ENCODE measurements around the gene SMIM27. TPM values are rescaled to one million over a fixed set of nuclear protein-coding genes. Genes with fewer than 3 reads are reported as not detected.

SMIM27 gene
- total RNA-seq, 1 donor from 2014 or later, result 7.8 TPM

- Mint-ChIP-seq H3K4me1 (ENCODE audit: low read depth, unreplicated experiment) (peaks cover 10% of the 10 kb centered on the region), H3K4me3 (ENCODE audit: unreplicated experiment) (peak overlapping the region; percentile 18), H3K36me3 (ENCODE audit: unreplicated experiment) (no peaks in the 10 kb centered on the region), H3K27ac (ENCODE audit: unreplicated experiment) (no peak overlapping the region), H3K9me3 (ENCODE audit: unreplicated experiment) (peaks cover 8% of the 10 kb centered on the region), H3K27me3 (ENCODE audit: unreplicated experiment) (peaks cover 6% of the 10 kb centered on the region)
- no peak for DNase-seq
- no peak for TF ChIP-seq CTCF (IDR thresholded peaks at IDR 0.05; ENCODE audit: partially characterized antibody, unreplicated experiment)
Measured at GRCh38 chr9:32554107-32554506, 2.0 kb downstream of the SMIM27 start.

GRCh38 chr9:32554591-32554990, 2.5 kb downstream of the SMIM27 start:
- H3K36me3 Mint-ChIP-seq (ENCODE audit: unreplicated experiment), result no peaks in the 10 kb centered on the region
- no peak overlapping the region for H3K4me3 Mint-ChIP-seq (ENCODE audit: unreplicated experiment)
- H3K27ac Mint-ChIP-seq (ENCODE audit: unreplicated experiment), result no peak overlapping the region
- H3K4me1 Mint-ChIP-seq (ENCODE audit: low read depth, unreplicated experiment), result peaks cover 6% of the 10 kb centered on the region
- H3K27me3 Mint-ChIP-seq (ENCODE audit: unreplicated experiment), result peaks cover 6% of the 10 kb centered on the region
- H3K9me3 Mint-ChIP-seq (ENCODE audit: unreplicated experiment), result peaks cover 8% of the 10 kb centered on the region
- no peak for TF ChIP-seq CTCF (IDR thresholded peaks at IDR 0.05; ENCODE audit: partially characterized antibody, unreplicated experiment)
- DNase-seq, result no peak

- Mint-ChIP-seq H3K9me3 (ENCODE audit: unreplicated experiment) (no peaks in the 10 kb centered on the region), H3K4me3 (ENCODE audit: unreplicated experiment) (no peak overlapping the region), H3K27me3 (ENCODE audit: unreplicated experiment) (peaks cover under 1% of the 10 kb centered on the region), H3K27ac (ENCODE audit: unreplicated experiment) (no peak overlapping the region), H3K4me1 (ENCODE audit: low read depth, unreplicated experiment) (no peaks in the 10 kb centered on the region), H3K36me3 (ENCODE audit: unreplicated experiment) (no peaks in the 10 kb centered on the region)
- no peak for TF ChIP-seq CTCF (IDR thresholded peaks at IDR 0.05; ENCODE audit: partially characterized antibody, unreplicated experiment)
- DNase-seq, result no peak
Measured at GRCh38 chr9:32558408-32558934, 6.3 kb downstream of the SMIM27 start.

GRCh38 chr9:32565967-32566366, 13.8 kb downstream of the SMIM27 start:
- Mint-ChIP-seq H3K36me3 (ENCODE audit: unreplicated experiment) (no peaks in the 10 kb centered on the region), H3K9me3 (ENCODE audit: unreplicated experiment) (peaks cover 1% of the 10 kb centered on the region), H3K27ac (ENCODE audit: unreplicated experiment) (no peak overlapping the region), H3K27me3 (ENCODE audit: unreplicated experiment) (peaks cover 1% of the 10 kb centered on the region), H3K4me1 (ENCODE audit: low read depth, unreplicated experiment) (no peaks in the 10 kb centered on the region), H3K4me3 (ENCODE audit: unreplicated experiment) (no peak overlapping the region)
- DNase-seq, result no peak
- TF ChIP-seq CTCF (IDR thresholded peaks at IDR 0.05; ENCODE audit: partially characterized antibody, unreplicated experiment), result no peak

- H3K27ac Mint-ChIP-seq (ENCODE audit: unreplicated experiment), result no peak overlapping the region
- TF ChIP-seq CTCF (IDR thresholded peaks at IDR 0.05; ENCODE audit: partially characterized antibody, unreplicated experiment), result no peak
- peaks cover 2% of the 10 kb centered on the region for H3K4me1 Mint-ChIP-seq (ENCODE audit: low read depth, unreplicated experiment)
- no peak overlapping the region for H3K4me3 Mint-ChIP-seq (ENCODE audit: unreplicated experiment)
- H3K36me3 Mint-ChIP-seq (ENCODE audit: unreplicated experiment), result no peaks in the 10 kb centered on the region
- peaks cover 1% of the 10 kb centered on the region for H3K9me3 Mint-ChIP-seq (ENCODE audit: unreplicated experiment)
- no peak for DNase-seq
- H3K27me3 Mint-ChIP-seq (ENCODE audit: unreplicated experiment), result peaks cover 1% of the 10 kb centered on the region
Measured at GRCh38 chr9:32566770-32567169, 14.6 kb downstream of the SMIM27 start.
